Activated T-cell treated with anti-CD3 and anti-CD28 coated beads, Interleukin-2, amount 50 U/mL, for 24 hours (primary cell): ENCODE data around the gene PHLDA1.

Experiments
- DNase-seq: peaks from one replicate; pipeline ENCODE4 v3.0.0-alpha.2; 2020
- H3K27ac Mint-ChIP-seq: 2 replicates; pipeline ENCODE4 v1.8.0; 2020; ENCODE audit warnings: mild to moderate bottlenecking, mixed read lengths
- H3K27me3 Mint-ChIP-seq: 2 replicates; pipeline ENCODE4 v1.8.0; 2020; ENCODE audit warnings: mixed read lengths
- H3K36me3 Mint-ChIP-seq: 2 replicates; pipeline ENCODE4 v1.8.0; 2020; ENCODE audit warnings: low read depth, mixed read lengths
- H3K4me1 Mint-ChIP-seq: 2 replicates; pipeline ENCODE4 v1.8.0; 2020; ENCODE audit warnings: low read depth, mixed read lengths
- H3K4me3 Mint-ChIP-seq: 2 replicates; pipeline ENCODE4 v1.8.0; 2020; ENCODE audit warnings: mild to moderate bottlenecking, moderate library complexity, mixed read lengths
- H3K9me3 Mint-ChIP-seq: 2 replicates; pipeline ENCODE4 v1.8.0; 2020; ENCODE audit warnings: mixed read lengths

The PHLDA1 gene

DNA sequence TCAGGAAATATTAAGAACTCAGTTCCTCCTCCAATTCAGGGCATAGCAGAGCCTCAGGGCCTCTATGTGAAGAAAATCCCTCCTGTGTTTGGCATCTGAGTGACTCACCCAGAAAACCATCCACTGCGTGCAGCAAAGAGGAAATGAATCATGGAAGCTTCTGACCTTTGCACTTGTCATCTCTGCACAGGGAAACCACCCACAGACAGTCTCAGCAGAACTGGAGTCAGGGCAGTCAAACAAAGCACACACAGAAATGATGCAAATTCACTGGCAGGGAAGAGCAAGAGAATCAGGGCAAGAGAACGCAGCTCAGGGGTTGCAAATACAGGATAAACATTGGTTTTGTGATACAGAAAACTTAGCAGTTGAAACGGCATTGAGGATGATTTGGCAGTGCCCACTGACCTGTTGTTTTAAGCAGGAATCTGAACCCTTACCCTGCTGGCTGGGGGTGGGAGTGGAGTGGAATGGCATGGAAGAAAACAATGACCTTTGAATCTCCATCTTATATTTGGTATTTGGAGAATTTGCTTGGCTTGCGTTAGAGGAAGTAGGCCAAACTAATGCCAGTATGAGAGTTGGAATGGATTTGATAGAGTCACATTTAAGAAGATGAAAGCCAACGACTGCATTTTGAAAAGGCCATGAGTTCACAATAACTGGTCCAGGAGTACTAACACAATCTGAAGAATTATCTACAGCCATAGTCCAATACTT is 53.5 kb downstream of the PHLDA1 start:
- Mint-ChIP-seq H3K27me3 (no peaks in the 10 kb centered on the region), H3K27ac (peak overlapping the region; percentile 99), H3K4me1 (peaks cover 83% of the 10 kb centered on the region), H3K4me3 (peak overlapping the region; percentile 66), H3K9me3 (no peaks in the 10 kb centered on the region), H3K36me3 (no peaks in the 10 kb centered on the region)
- peak; percentile 64 for DNase-seq

DNA sequence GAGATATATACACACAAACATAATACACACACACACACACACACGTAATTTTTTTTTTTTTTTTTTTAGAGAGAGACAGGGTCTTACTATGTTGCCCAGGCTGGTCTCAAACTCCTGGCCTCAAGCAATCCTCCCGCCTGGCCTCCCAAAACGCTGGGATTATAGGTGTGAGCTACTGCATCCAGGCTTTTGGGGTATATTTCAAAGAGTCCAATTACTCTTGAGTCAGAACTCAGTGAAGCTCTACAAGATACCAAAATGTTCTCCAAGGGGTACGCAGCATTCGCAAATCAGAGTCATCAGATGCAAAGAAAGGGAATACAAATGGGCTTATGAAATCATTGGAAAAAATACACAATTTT is 54.0 kb downstream of the PHLDA1 start:
- peak overlapping the region; percentile 66 for H3K4me3 Mint-ChIP-seq
- H3K9me3 Mint-ChIP-seq, result peaks cover 2% of the 10 kb centered on the region
- no peaks in the 10 kb centered on the region for H3K27me3 Mint-ChIP-seq
- peak overlapping the region; percentile 99 for H3K27ac Mint-ChIP-seq
- H3K4me1 Mint-ChIP-seq, result peaks cover 82% of the 10 kb centered on the region
- H3K36me3 Mint-ChIP-seq, result no peaks in the 10 kb centered on the region
- peak; percentile 49 for DNase-seq

DNA sequence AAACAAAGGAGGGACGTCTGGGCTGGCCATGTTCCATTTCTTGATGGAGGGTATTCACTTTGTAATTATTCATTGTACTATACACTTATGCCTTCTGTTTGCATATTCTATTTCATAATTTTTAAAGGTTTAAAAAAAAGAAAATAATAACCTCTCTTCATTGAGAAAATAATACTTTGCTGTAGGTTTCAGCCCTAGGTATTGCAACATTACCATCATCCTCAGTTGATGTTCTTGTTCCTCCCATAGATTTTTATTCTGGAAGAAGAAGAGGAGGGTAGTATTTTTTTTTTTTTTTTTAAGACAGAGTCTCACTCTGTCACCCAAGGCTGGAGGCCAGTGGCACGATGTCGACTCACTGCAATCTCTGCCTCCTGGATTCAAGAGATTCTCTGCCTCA is 54.7 kb downstream of the PHLDA1 start:
- no peaks in the 10 kb centered on the region for H3K27me3 Mint-ChIP-seq
- H3K9me3 Mint-ChIP-seq, result peaks cover 8% of the 10 kb centered on the region
- H3K4me1 Mint-ChIP-seq, result peaks cover 83% of the 10 kb centered on the region
- H3K36me3 Mint-ChIP-seq, result peaks cover 6% of the 10 kb centered on the region
- H3K27ac Mint-ChIP-seq, result peak overlapping the region; percentile 99
- H3K4me3 Mint-ChIP-seq, result no peak overlapping the region
- DNase-seq, result no peak

DNA sequence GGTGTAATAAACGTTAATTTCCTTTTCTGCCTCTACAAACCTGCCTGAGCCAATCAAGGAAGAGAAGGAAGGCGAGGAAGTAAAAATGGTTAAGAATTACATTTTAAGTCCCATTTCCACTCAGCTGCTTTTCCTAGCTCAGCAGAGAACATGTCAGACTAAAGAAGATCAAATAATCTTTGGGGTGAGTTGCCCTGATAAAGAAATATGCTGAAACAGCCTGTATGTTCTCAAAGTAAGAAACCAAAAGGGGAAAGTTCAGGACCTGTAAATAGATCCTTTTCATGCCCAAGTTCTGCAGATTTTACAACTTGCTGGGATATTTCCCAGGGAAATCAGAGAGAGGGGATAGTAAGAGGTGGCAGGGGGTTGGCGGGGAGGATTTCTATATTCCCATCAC is 55.5 kb downstream of the PHLDA1 start:
- Mint-ChIP-seq H3K4me1 (peaks cover 84% of the 10 kb centered on the region), H3K9me3 (peaks cover 14% of the 10 kb centered on the region), H3K27ac (peak overlapping the region; percentile 71), H3K27me3 (no peaks in the 10 kb centered on the region), H3K36me3 (peaks cover 14% of the 10 kb centered on the region), H3K4me3 (no peak overlapping the region)
- no peak for DNase-seq

DNA sequence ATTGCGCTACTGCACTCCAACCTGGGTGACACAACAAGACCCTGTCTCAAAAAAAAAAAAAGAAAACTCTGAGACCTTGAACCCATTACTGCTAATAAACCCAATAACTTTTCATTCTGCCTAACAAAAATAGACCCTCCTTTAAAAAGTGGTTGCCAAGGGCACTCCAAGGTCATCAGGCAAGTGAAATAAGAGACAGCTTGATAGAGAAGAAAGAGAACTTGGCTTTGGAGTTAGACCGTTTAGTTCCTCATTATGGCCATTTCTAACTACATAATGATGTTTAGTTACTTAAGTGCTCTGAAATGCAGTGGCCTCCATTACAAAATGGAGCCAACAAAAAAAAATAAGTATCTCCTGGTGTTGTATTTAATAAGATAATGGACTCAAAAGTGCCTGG is 55.9 kb downstream of the PHLDA1 start:
- Mint-ChIP-seq H3K27ac (peak overlapping the region; percentile 71), H3K4me1 (peaks cover 84% of the 10 kb centered on the region), H3K27me3 (no peaks in the 10 kb centered on the region), H3K36me3 (peaks cover 16% of the 10 kb centered on the region), H3K9me3 (peaks cover 14% of the 10 kb centered on the region), H3K4me3 (no peak overlapping the region)
- no peak for DNase-seq
